HEK293 (cell line): ENCODE data around the gene GHSR.

ENCODE experiments used
- CTCF ChIP-seq: fragments of 450-650 bp; formaldehyde crosslinking; IDR thresholded peaks from 2 replicates; pipeline ENCODE4 v1.5.1; 2016; ENCODE audit warnings: missing biosample characterization, missing genetic modification characterization
- YY1 ChIP-seq: fragments of 450-650 bp; formaldehyde crosslinking; IDR thresholded peaks from 2 replicates; pipeline ENCODE4 v1.5.1; 2018; ENCODE audit warnings: missing biosample characterization, missing genetic modification characterization
- ZNF138 ChIP-seq: fragments of 450-650 bp; formaldehyde crosslinking; IDR thresholded peaks from 2 replicates; pipeline ENCODE4 v1.5.1; 2016; ENCODE audit warnings: missing biosample characterization, missing genetic modification characterization, borderline replicate concordance
- ZNF792 ChIP-seq: fragments of 450-650 bp; formaldehyde crosslinking; IDR thresholded peaks from 2 replicates; pipeline ENCODE4 v1.5.1; 2016; ENCODE audit warnings: missing biosample characterization, missing genetic modification characterization
- TF ChIP-seq, protein P1 (sequence below): fragments of 450-650 bp; formaldehyde crosslinking; IDR thresholded peaks from 2 replicates; pipeline ENCODE4 v1.5.1; 2016; ENCODE audit warnings: missing biosample characterization, missing genetic modification characterization
- TF ChIP-seq, protein P2 (sequence below): fragments of 450-650 bp; formaldehyde crosslinking; optimal IDR thresholded peaks from 2 replicates; pipeline ENCODE3; 2016; ENCODE audit warnings: missing biosample characterization, mild to moderate bottlenecking, missing genetic modification characterization

DNA sequence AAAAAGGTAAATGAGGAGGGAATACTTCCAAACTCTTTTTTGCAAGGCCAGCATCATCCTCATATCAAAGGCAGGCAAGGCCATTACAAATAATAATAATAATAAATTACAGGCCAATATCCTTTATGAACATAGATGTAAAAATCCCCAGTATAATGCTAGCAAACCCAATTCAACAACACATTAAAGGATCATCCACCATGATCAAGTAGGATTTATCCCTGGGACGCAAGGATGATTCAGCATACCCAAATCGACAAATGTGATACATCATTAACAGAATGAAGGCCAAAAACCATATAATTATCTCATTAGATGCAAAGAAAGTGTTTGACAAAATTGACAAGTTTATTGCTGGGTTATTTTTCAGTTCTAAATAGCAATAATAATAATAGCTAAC lies 53.6 kb downstream of the GHSR start:
- TF ChIP-seq ZNF138 (tag by site-specific recombination) (no peak), YY1 (no peak), ZNF792 (tag by site-specific recombination) (no peak), CTCF (tag by site-specific recombination) (no peak)
- TF ChIP-seq, protein P1, sequence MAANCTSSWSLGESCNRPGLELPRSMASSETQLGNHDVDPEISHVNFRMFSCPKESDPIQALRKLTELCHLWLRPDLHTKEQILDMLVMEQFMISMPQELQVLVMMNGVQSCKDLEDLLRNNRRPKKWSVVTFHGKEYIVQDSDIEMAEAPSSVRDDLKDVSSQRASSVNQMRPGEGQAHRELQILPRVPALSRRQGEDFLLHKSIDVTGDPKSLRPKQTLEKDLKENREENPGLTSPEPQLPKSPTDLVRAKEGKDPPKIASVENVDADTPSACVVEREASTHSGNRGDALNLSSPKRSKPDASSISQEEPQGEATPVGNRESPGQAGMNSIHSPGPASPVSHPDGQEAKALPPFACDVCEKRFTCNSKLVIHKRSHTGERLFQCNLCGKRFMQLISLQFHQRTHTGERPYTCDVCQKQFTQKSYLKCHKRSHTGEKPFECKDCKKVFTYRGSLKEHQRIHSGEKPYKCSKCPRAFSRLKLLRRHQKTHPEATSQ, result no peak
- TF ChIP-seq, protein P2, sequence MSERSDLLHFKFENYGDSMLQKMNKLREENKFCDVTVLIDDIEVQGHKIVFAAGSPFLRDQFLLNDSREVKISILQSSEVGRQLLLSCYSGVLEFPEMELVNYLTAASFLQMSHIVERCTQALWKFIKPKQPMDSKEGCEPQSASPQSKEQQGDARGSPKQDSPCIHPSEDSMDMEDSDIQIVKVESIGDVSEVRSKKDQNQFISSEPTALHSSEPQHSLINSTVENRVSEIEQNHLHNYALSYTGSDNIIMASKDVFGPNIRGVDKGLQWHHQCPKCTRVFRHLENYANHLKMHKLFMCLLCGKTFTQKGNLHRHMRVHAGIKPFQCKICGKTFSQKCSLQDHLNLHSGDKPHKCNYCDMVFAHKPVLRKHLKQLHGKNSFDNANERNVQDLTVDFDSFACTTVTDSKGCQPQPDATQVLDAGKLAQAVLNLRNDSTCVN (tag by site-specific recombination), result no peak
